ENCODE measurements around the gene ASMT.

The ASMT gene

DNA sequence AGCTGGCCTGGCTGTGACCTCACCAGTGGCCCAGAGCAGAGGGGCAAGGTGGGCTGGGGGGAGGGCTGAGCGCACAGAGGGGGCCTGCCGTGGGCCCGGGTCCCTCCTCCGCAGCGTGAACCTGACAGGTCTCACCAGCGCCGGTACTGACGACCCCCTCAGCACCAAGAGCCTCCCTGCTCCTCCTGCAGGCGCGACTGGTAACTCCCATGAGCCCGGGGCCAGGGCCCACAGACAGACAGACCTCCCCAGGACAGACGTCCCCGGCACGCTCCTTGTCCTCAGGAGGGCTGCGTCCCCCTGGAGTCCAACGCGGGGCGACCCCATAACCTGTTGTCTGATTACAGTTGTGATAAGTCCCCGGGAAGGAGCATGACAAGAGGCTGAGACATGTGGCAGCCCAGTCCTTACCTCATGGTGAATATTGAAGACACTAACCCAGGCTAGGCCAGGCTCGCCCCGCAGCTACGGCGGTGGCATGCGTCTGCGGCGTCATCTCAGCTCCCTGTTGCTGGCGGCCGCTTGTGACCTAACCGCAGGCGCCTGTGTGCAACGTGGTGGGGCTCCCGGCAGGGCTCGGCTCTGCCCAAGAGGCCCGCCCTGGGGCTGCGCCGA, 15.0 kb upstream of the ASMT start:
- no peaks in the 10 kb centered on the region for H3K4me1 ChIP-seq (ENCODE audit: control insufficient read depth, insufficient read depth, low read length)
- H3K27me3 ChIP-seq (ENCODE audit: control insufficient read depth, insufficient read depth, low read length), result no peaks in the 10 kb centered on the region
- no peak overlapping the region for H3K4me3 ChIP-seq (ENCODE audit: low read depth, low read length)
- H3K9me3 ChIP-seq (ENCODE audit: control insufficient read depth, insufficient read depth, low read length), result no peaks in the 10 kb centered on the region
- H3K9ac ChIP-seq (ENCODE audit: low read depth, low read length), result no peak overlapping the region
- H3K36me3 ChIP-seq (ENCODE audit: control insufficient read depth, insufficient read depth, low read length), result peaks cover 74% of the 10 kb centered on the region

- H3K9ac ChIP-seq (ENCODE audit: low read depth, low read length), result no peak overlapping the region
- no peak overlapping the region for H3K4me3 ChIP-seq (ENCODE audit: low read depth, low read length)
- no peaks in the 10 kb centered on the region for H3K9me3 ChIP-seq (ENCODE audit: control insufficient read depth, insufficient read depth, low read length)
- no peaks in the 10 kb centered on the region for H3K4me1 ChIP-seq (ENCODE audit: control insufficient read depth, insufficient read depth, low read length)
- H3K36me3 ChIP-seq (ENCODE audit: control insufficient read depth, insufficient read depth, low read length), result peaks cover 68% of the 10 kb centered on the region
- no peaks in the 10 kb centered on the region for H3K27me3 ChIP-seq (ENCODE audit: control insufficient read depth, insufficient read depth, low read length)
Observed at GRCh38 chrX:1600406-1601050, 14.3 kb upstream of the ASMT start.

GRCh38 chrX:1601051-1601767, 13.7 kb upstream of the ASMT start:
- no peaks in the 10 kb centered on the region for H3K27me3 ChIP-seq (ENCODE audit: control insufficient read depth, insufficient read depth, low read length)
- peaks cover 61% of the 10 kb centered on the region for H3K36me3 ChIP-seq (ENCODE audit: control insufficient read depth, insufficient read depth, low read length)
- H3K9ac ChIP-seq (ENCODE audit: low read depth, low read length), result no peak overlapping the region
- H3K4me1 ChIP-seq (ENCODE audit: control insufficient read depth, insufficient read depth, low read length), result no peaks in the 10 kb centered on the region
- H3K4me3 ChIP-seq (ENCODE audit: low read depth, low read length), result no peak overlapping the region
- no peaks in the 10 kb centered on the region for H3K9me3 ChIP-seq (ENCODE audit: control insufficient read depth, insufficient read depth, low read length)

- no peak overlapping the region for H3K4me3 ChIP-seq (ENCODE audit: low read depth, low read length)
- no peaks in the 10 kb centered on the region for H3K9me3 ChIP-seq (ENCODE audit: control insufficient read depth, insufficient read depth, low read length)
- H3K27me3 ChIP-seq (ENCODE audit: control insufficient read depth, insufficient read depth, low read length), result no peaks in the 10 kb centered on the region
- H3K4me1 ChIP-seq (ENCODE audit: control insufficient read depth, insufficient read depth, low read length), result no peaks in the 10 kb centered on the region
- H3K36me3 ChIP-seq (ENCODE audit: control insufficient read depth, insufficient read depth, low read length), result peaks cover 60% of the 10 kb centered on the region
- H3K9ac ChIP-seq (ENCODE audit: low read depth, low read length), result no peak overlapping the region
Observed at GRCh38 chrX:1601768-1602085, 13.1 kb upstream of the ASMT start.

DNA sequence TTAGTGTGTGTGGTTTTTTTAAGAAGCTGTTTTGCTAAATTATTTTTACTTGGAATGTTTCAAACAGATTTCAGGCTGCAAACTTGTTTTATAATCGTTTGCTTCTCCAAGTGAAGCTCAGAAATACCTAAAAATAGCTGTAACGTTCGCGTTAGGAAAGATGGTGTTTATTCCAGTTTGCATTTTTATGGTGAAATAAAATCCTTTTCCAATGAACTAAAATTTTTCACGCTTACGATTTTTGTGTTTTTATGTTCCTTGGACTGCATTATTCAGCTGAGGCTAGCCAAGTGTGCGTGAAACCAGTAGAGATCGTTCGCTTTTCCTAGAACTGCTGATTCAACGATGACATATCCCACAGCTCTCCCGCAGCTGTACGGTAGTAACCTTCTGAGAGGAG, 12.6 kb upstream of the ASMT start:
- H3K27me3 ChIP-seq (ENCODE audit: control insufficient read depth, insufficient read depth, low read length), result no peaks in the 10 kb centered on the region
- H3K36me3 ChIP-seq (ENCODE audit: control insufficient read depth, insufficient read depth, low read length), result peaks cover 54% of the 10 kb centered on the region
- no peak overlapping the region for H3K4me3 ChIP-seq (ENCODE audit: low read depth, low read length)
- no peaks in the 10 kb centered on the region for H3K9me3 ChIP-seq (ENCODE audit: control insufficient read depth, insufficient read depth, low read length)
- no peak overlapping the region for H3K9ac ChIP-seq (ENCODE audit: low read depth, low read length)
- no peaks in the 10 kb centered on the region for H3K4me1 ChIP-seq (ENCODE audit: control insufficient read depth, insufficient read depth, low read length)

DNA sequence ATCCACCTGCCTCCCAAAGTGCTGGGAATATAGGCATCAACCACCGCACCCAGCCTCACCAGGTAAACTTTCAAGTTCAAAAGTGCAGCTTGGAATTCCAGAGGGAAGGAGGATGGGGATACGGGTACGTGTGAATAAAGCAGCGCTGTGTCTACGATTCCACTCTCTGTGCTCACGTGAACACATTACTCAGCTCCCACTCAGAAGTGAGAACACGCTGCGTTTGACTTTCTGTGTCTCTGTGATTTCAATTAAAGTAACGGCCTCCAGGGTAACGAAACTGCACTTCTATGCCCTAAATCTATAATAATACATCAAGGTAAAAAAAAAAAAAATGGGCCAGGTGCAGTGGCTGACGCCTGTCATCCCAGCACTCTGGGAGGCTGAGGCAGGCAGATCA, 8.4 kb upstream of the ASMT start:
- H3K36me3 ChIP-seq (ENCODE audit: control insufficient read depth, insufficient read depth, low read length), result peaks cover 14% of the 10 kb centered on the region
- H3K4me3 ChIP-seq (ENCODE audit: low read depth, low read length), result no peak overlapping the region
- H3K27me3 ChIP-seq (ENCODE audit: control insufficient read depth, insufficient read depth, low read length), result no peaks in the 10 kb centered on the region
- H3K9ac ChIP-seq (ENCODE audit: low read depth, low read length), result no peak overlapping the region
- no peaks in the 10 kb centered on the region for H3K4me1 ChIP-seq (ENCODE audit: control insufficient read depth, insufficient read depth, low read length)
- no peaks in the 10 kb centered on the region for H3K9me3 ChIP-seq (ENCODE audit: control insufficient read depth, insufficient read depth, low read length)

DNA sequence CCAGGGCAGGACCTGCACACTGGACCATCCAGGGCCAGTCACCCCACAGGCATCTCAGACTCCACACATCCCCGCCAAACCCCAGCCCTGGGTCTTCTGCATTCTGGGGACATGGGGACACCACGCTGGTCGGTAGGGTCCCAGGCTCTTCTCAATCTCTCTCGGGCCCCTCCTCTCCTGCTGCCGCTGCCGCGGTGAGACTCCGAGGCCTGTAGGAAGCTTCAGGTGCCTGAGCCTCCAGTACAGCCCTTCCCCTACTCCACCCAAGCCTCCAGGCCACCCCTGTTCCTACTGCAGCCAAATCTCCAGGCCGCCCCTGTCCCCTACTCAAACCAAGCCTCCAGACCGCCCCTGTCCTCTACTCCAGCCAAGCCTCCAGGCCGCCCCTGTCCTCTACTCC, 5.5 kb upstream of the ASMT start:
- Histone ChIP-seq H3K9me3 (ENCODE audit: control insufficient read depth, insufficient read depth, low read length) (no peaks in the 10 kb centered on the region), H3K4me3 (ENCODE audit: low read depth, low read length) (no peak overlapping the region), H3K27me3 (ENCODE audit: control insufficient read depth, insufficient read depth, low read length) (no peaks in the 10 kb centered on the region), H3K9ac (ENCODE audit: low read depth, low read length) (no peak overlapping the region), H3K36me3 (ENCODE audit: control insufficient read depth, insufficient read depth, low read length) (peaks cover under 1% of the 10 kb centered on the region), H3K4me1 (ENCODE audit: control insufficient read depth, insufficient read depth, low read length) (no peaks in the 10 kb centered on the region)

GRCh38 chrX:1609762-1610161, 5.1 kb upstream of the ASMT start:
- no peak overlapping the region for H3K4me3 ChIP-seq (ENCODE audit: low read depth, low read length)

GRCh38 chrX:1610166-1610565, 4.7 kb upstream of the ASMT start:
- no peak overlapping the region for H3K9ac ChIP-seq (ENCODE audit: low read depth, low read length)
- peaks cover 3% of the 10 kb centered on the region for H3K4me1 ChIP-seq (ENCODE audit: control insufficient read depth, insufficient read depth, low read length)
- no peaks in the 10 kb centered on the region for H3K27me3 ChIP-seq (ENCODE audit: control insufficient read depth, insufficient read depth, low read length)
- H3K4me3 ChIP-seq (ENCODE audit: low read depth, low read length), result no peak overlapping the region
- no peaks in the 10 kb centered on the region for H3K36me3 ChIP-seq (ENCODE audit: control insufficient read depth, insufficient read depth, low read length)
- H3K9me3 ChIP-seq (ENCODE audit: control insufficient read depth, insufficient read depth, low read length), result no peaks in the 10 kb centered on the region

More at GRCh38 chrX:1609762-1610161, 5.1 kb upstream of the ASMT start:
- Histone ChIP-seq H3K36me3 (ENCODE audit: control insufficient read depth, insufficient read depth, low read length) (no peaks in the 10 kb centered on the region), H3K4me1 (ENCODE audit: control insufficient read depth, insufficient read depth, low read length) (no peaks in the 10 kb centered on the region), H3K27me3 (ENCODE audit: control insufficient read depth, insufficient read depth, low read length) (no peaks in the 10 kb centered on the region), H3K9ac (ENCODE audit: low read depth, low read length) (no peak overlapping the region), H3K9me3 (ENCODE audit: control insufficient read depth, insufficient read depth, low read length) (no peaks in the 10 kb centered on the region)

DNA sequence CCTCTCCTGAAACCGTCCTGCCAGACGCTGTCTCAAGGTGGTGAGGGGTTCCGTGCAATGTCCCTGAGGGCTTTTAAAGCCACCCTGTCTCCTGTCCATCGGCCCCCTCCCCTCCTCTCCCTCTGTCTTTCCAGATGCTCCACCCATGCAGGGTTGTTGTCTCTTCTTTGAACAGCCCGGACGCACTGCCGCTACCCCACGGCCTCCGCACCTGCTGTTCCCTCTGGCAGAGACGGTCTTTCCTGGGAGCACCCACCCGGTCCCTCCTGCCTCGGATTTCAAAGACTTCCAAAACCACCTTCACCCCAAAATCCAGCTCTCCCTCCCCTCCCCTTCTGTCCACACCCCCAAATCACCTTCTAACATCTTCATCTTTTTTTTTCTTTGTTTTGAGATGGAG, 4.1 kb upstream of the ASMT start:
- Histone ChIP-seq H3K9ac (ENCODE audit: low read depth, low read length) (no peak overlapping the region), H3K4me1 (ENCODE audit: control insufficient read depth, insufficient read depth, low read length) (peaks cover 4% of the 10 kb centered on the region), H3K27me3 (ENCODE audit: control insufficient read depth, insufficient read depth, low read length) (no peaks in the 10 kb centered on the region), H3K36me3 (ENCODE audit: control insufficient read depth, insufficient read depth, low read length) (no peaks in the 10 kb centered on the region), H3K4me3 (ENCODE audit: low read depth, low read length) (no peak overlapping the region), H3K9me3 (ENCODE audit: control insufficient read depth, insufficient read depth, low read length) (no peaks in the 10 kb centered on the region)

DNA sequence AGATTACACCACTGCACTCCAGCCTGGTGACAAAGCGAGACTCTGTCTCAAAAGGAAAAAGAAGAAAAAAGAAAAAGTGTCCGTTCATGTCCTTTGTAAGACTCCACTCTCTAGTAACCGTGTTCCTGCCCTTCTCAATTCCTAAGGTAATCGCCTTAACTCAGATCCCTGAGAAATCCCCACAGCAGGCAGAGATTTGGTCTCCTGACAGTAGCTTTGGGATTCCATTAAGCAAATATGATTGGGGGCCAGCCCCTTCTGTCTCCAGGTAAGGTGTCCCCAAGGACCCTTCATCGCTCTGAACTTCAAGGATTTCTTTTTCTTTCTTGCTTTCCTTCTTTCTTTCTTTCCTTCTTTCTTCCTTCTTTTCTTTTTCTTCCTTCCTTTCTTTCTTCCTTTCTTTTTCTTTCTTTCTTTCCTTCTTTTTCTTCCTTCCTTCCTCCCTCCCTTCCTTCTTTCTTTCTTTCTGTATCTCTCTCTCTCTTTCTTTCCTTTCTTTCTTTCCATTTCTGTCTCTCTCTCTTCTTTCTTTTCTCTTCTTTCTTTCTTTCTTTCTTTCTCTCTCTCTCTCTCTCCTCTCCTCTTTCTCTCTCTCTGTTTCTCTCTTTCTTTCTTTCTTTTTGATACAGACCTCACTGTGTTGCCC, 2.1 kb upstream of the ASMT start:
- no peak overlapping the region for H3K9ac ChIP-seq (ENCODE audit: low read depth, low read length)
- H3K4me3 ChIP-seq (ENCODE audit: low read depth, low read length), result no peak overlapping the region
- no peaks in the 10 kb centered on the region for H3K27me3 ChIP-seq (ENCODE audit: control insufficient read depth, insufficient read depth, low read length)
- H3K4me1 ChIP-seq (ENCODE audit: control insufficient read depth, insufficient read depth, low read length), result peaks cover 4% of the 10 kb centered on the region
- no peaks in the 10 kb centered on the region for H3K36me3 ChIP-seq (ENCODE audit: control insufficient read depth, insufficient read depth, low read length)
- no peaks in the 10 kb centered on the region for H3K9me3 ChIP-seq (ENCODE audit: control insufficient read depth, insufficient read depth, low read length)

- H3K4me3 ChIP-seq (ENCODE audit: low read depth, low read length), result no peak overlapping the region
- H3K4me1 ChIP-seq (ENCODE audit: control insufficient read depth, insufficient read depth, low read length), result peaks cover 4% of the 10 kb centered on the region
- no peaks in the 10 kb centered on the region for H3K9me3 ChIP-seq (ENCODE audit: control insufficient read depth, insufficient read depth, low read length)
- H3K27me3 ChIP-seq (ENCODE audit: control insufficient read depth, insufficient read depth, low read length), result no peaks in the 10 kb centered on the region
- H3K36me3 ChIP-seq (ENCODE audit: control insufficient read depth, insufficient read depth, low read length), result no peaks in the 10 kb centered on the region
- no peak overlapping the region for H3K9ac ChIP-seq (ENCODE audit: low read depth, low read length)
Observed at GRCh38 chrX:1618689-1619088, 3.8 kb downstream of the ASMT start.
